Transverse colon (tissue), 4 donors: ENCODE results near the gene RLIM.

Experiments
- POLR2A ChIP-seq: fragments of 450-650 bp; IDR thresholded peaks from one replicate; pipeline ENCODE4 v1.6.1; 2016; ENCODE audit warnings: antibody characterized with exemption, mild to moderate bottlenecking, moderate library complexity
- POLR2AphosphoS5 ChIP-seq, 3 donors: sonication (generic); formaldehyde crosslinking; IDR thresholded peaks; one replicate each; pipeline ENCODE4 v1.6.1; 2016; ENCODE audit warnings: antibody characterized with exemption in 3 of 3
- TF ChIP-seq, protein P1 (sequence below), 5 experiments: fragments of 200-600 bp in 3 of 5; fragments of 450-650 bp in 2 of 5; sonication (generic) in 3 of 5; IDR thresholded peaks; 1 replicate in 2 of 5; 2 replicates in 3 of 5; pipeline ENCODE4 v1.5.1; 2016 to 2017; ENCODE audit warnings: antibody characterized with exemption in 5 of 5, inconsistent platforms in 3 of 5, mild to moderate bottlenecking in 2 of 5, moderate library complexity in 1 of 5

DNA sequence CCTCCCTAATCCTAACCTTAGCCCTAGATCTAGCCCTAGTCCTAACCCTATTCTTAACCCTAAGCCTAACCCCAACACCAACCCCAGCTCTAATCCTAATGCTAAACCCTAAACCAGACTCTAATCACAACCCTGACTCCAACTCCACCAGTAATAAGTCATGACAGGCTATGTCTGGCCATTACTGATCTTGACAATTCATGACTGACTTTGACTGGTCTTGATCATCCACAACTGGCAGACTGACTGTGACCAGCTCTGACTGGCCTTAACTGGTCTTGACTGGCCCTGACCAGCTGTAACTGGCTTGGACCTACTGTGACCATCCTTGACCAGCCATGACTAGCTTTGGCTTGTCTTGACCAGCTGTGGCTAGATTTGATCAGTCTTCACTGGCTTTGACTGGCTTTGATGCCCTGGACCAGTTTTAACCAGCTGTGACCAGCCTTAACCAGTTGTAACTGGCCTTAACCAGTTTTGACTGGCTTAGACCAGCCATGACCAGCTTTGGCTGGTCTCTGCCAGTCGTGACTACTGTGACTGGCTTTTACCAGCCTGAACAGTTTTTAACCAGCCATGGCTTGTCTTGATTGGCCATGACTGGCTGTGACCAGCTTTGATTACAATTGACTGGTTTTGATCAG lies 68.4 kb downstream of the RLIM start:
- TF ChIP-seq POLR2A: no peak
- TF ChIP-seq, protein P1, sequence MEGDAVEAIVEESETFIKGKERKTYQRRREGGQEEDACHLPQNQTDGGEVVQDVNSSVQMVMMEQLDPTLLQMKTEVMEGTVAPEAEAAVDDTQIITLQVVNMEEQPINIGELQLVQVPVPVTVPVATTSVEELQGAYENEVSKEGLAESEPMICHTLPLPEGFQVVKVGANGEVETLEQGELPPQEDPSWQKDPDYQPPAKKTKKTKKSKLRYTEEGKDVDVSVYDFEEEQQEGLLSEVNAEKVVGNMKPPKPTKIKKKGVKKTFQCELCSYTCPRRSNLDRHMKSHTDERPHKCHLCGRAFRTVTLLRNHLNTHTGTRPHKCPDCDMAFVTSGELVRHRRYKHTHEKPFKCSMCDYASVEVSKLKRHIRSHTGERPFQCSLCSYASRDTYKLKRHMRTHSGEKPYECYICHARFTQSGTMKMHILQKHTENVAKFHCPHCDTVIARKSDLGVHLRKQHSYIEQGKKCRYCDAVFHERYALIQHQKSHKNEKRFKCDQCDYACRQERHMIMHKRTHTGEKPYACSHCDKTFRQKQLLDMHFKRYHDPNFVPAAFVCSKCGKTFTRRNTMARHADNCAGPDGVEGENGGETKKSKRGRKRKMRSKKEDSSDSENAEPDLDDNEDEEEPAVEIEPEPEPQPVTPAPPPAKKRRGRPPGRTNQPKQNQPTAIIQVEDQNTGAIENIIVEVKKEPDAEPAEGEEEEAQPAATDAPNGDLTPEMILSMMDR (IDR thresholded peaks at IDR 0.05): no peak
- TF ChIP-seq POLR2AphosphoS5 (IDR thresholded peaks at IDR 0.05): no peak
